SU-DHL-6 (cell line): ENCODE data around the gene OR2V1.
"Not testable (repeated sequence)": the region's sequence is repeated elsewhere in the genome, so short reads cannot be mapped to it uniquely, and the experiment has no call there.

ENCODE experiments used
- H2AFZ ChIP-seq: fragments of 200-600 bp; sonication (generic); 2 replicates; pipeline ENCODE4 v1.6.1; 2014; ENCODE audit warnings: low read depth, mild to moderate bottlenecking, moderate library complexity, mixed read lengths, antibody characterized with exemption, low read length; ENCODE audit not compliant: severe bottlenecking
- H3F3A ChIP-seq: fragments of 200-600 bp; shearing (Covaris generic); 2 replicates; pipeline ENCODE4 v1.6.0; 2016; ENCODE audit warnings: antibody characterized with exemption, mild to moderate bottlenecking; ENCODE audit not compliant: insufficient read depth
- H3K27ac ChIP-seq: fragments of 200-600 bp; sonication (generic); 2 replicates; pipeline ENCODE4 v1.5.1; 2016; ENCODE audit warnings: low read depth, mild to moderate bottlenecking, low read length, moderate library complexity, mixed read lengths
- H3K27me3 ChIP-seq: fragments of 200-600 bp; sonication (generic), shearing (Covaris generic); 2 replicates; pipeline ENCODE4 v1.6.0; 2014; ENCODE audit warnings: mild to moderate bottlenecking, low read length
- H3K36me3 ChIP-seq: fragments of 200-600 bp; sonication (generic); 2 replicates; pipeline ENCODE4 v1.6.1; 2014; ENCODE audit warnings: mild to moderate bottlenecking, low read length, mixed read lengths
- H3K4me2 ChIP-seq: fragments of 300-600, 200-600 bp; shearing (Covaris generic), sonication (generic); 2 replicates; pipeline ENCODE4 v1.6.0; 2014; ENCODE audit warnings: low read length, low read depth, mild to moderate bottlenecking; ENCODE audit not compliant: poor library complexity, severe bottlenecking
- H3K4me3 ChIP-seq: fragments of 200-600 bp; sonication (generic); 2 replicates; pipeline ENCODE4 v1.5.1; 2014; ENCODE audit warnings: antibody characterized with exemption, low read length, mild to moderate bottlenecking, mixed read lengths; ENCODE audit not compliant: insufficient read depth, poor library complexity, severe bottlenecking
- H3K79me2 ChIP-seq: fragments of 200-600 bp; sonication (generic); 2 replicates; pipeline ENCODE4 v1.6.1; 2014; ENCODE audit warnings: mild to moderate bottlenecking, low read length, moderate library complexity; ENCODE audit not compliant: insufficient read depth
- H3K9ac ChIP-seq: fragments of 200-600 bp; sonication (generic); 2 replicates; pipeline ENCODE4 v1.7.0; 2014; ENCODE audit warnings: mild to moderate bottlenecking, low read length
- H3K9me2 ChIP-seq: fragments of 200-600 bp; sonication (generic); replicated peaks from 2 replicates; pipeline ENCODE4 v1.6.1; 2014; ENCODE audit warnings: low read length; ENCODE audit not compliant: insufficient read depth
- H3K9me3 ChIP-seq: fragments of 200-600 bp; sonication (generic); 2 replicates; pipeline ENCODE4 v1.6.1; 2014; ENCODE audit warnings: low read length, mixed read lengths; ENCODE audit not compliant: insufficient read depth
- H4K20me1 ChIP-seq: fragments of 200-600 bp; sonication (generic); 2 replicates; pipeline ENCODE4 v1.6.1; 2014; ENCODE audit warnings: low read depth, mild to moderate bottlenecking, antibody characterized with exemption, low read length, moderate library complexity, mixed read lengths
- CTCF ChIP-seq: fragments of 200-600 bp; sonication (generic); IDR thresholded peaks from one replicate; pipeline ENCODE4 v1.5.1; 2017; ENCODE audit warnings: antibody characterized with exemption, mild to moderate bottlenecking, low read length, moderate library complexity; ENCODE audit not compliant: insufficient read depth, poor library complexity, severe bottlenecking
- EZH2phosphoT487 ChIP-seq: fragments of 200-600 bp; sonication (generic), shearing (Covaris generic); conservative IDR thresholded peaks from 2 replicates; pipeline ENCODE4 v1.6.1; 2018; ENCODE audit warnings: mild to moderate bottlenecking, antibody characterized with exemption, low read length, moderate library complexity, mixed read lengths

Gene OR2V1

GRCh38 chr5:181149806-181150733 is 19.1 kb upstream of the OR2V1 start:
- TF ChIP-seq EZH2phosphoT487 (no peak), CTCF (no peak)
- Histone ChIP-seq H3K4me2 (no peak overlapping the region), H4K20me1 (no peaks in the 10 kb centered on the region), H3K36me3 (0 out of 2 replicates have a peak, but pooled peaks cover 3% of the 10 kb centered on the region), H3K9me3 (peaks cover 6% of the 10 kb centered on the region), H3K27me3 (no peaks in the 10 kb centered on the region), H3K27ac (peak overlapping the region; percentile 44), H3F3A (no peaks in the 10 kb centered on the region), H3K79me2 (no peaks in the 10 kb centered on the region), H3K4me3 (no peak overlapping the region), H3K9ac (no peak overlapping the region), H2AFZ (peak overlapping the region; percentile 53), H3K9me2 (no peaks in the 10 kb centered on the region)

- Histone ChIP-seq H3K9me2 (no peaks in the 10 kb centered on the region), H3F3A (no peaks in the 10 kb centered on the region), H3K36me3 (0 out of 2 replicates have a peak, but pooled peaks cover 3% of the 10 kb centered on the region), H3K4me3 (no peak overlapping the region), H3K27ac (0 out of 2 replicates have a peak overlapping the region, but pooled peaks have one; percentile 44), H3K4me2 (no peak overlapping the region), H3K9ac (no peak overlapping the region), H3K79me2 (no peaks in the 10 kb centered on the region), H3K9me3 (peaks cover 9% of the 10 kb centered on the region), H2AFZ (no peak overlapping the region), H4K20me1 (no peaks in the 10 kb centered on the region), H3K27me3 (no peaks in the 10 kb centered on the region)
- TF ChIP-seq CTCF (no peak), EZH2phosphoT487 (no peak)
Observed at GRCh38 chr5:181149355-181149754, 18.4 kb upstream of the OR2V1 start.

GRCh38 chr5:181146927-181147636 is 16.1 kb upstream of the OR2V1 start, which contains the start of gene OR2V2:
Gene OR2V2, plus strand, starts transcription at chr5:181147586. Its CDS starts 7,357 bp downstream, at chr5:181154943.
- not testable (repeated sequence) for H3K4me3 ChIP-seq, H3K79me2 ChIP-seq, H3K4me2 ChIP-seq, H3K9me2 ChIP-seq, H4K20me1 ChIP-seq, H3K9ac ChIP-seq, H3K27me3 ChIP-seq, H3K27ac ChIP-seq, H3K9me3 ChIP-seq, H2AFZ ChIP-seq, H3F3A ChIP-seq, H3K36me3 ChIP-seq

GRCh38 chr5:181145133-181145532 is 14.2 kb upstream of the OR2V1 start:
- Histone ChIP-seq H3K9ac (no peak overlapping the region), H3K9me3 (peaks cover 9% of the 10 kb centered on the region), H3K9me2 (no peaks in the 10 kb centered on the region), H4K20me1 (no peaks in the 10 kb centered on the region), H3K4me3 (no peak overlapping the region), H3K79me2 (no peaks in the 10 kb centered on the region), H3K27ac (no peak overlapping the region), H3F3A (no peaks in the 10 kb centered on the region), H2AFZ (no peak overlapping the region), H3K27me3 (no peaks in the 10 kb centered on the region; the same call in 1 of the 2 replicates), H3K4me2 (no peak overlapping the region), H3K36me3 (0 out of 2 replicates have a peak, but pooled peaks cover 3% of the 10 kb centered on the region)
- TF ChIP-seq EZH2phosphoT487 (no peak), CTCF (no peak)
